SJCRH30 (cell line): Measurements from ENCODE around the gene DBNDD2. TPM values are rescaled to one million over a fixed set of nuclear protein-coding genes. Genes with fewer than 3 reads are reported as not detected.

Experiments used
- DNase-seq, 2 experiments: peaks; one replicate each; pipeline ENCODE4 v3.0.0-alpha.2; 2015 to 2020
- H3K27ac ChIP-seq: fragments of 250-450 bp; sonication (Bioruptor Pico); 2 replicates; pipeline ENCODE4 v1.5.1; 2020; ENCODE audit warnings: mild to moderate bottlenecking, moderate library complexity
- H3K27me3 ChIP-seq: fragments of 250-450 bp; sonication (Bioruptor Pico); 2 replicates; pipeline ENCODE4 v1.5.1; 2020; ENCODE audit warnings: mild to moderate bottlenecking, moderate library complexity
- H3K36me3 ChIP-seq: fragments of 250-450 bp; sonication (Bioruptor Pico); 2 replicates; pipeline ENCODE4 v1.5.1; 2020; ENCODE audit warnings: mild to moderate bottlenecking, moderate library complexity
- H3K4me1 ChIP-seq: fragments of 250-450 bp; sonication (Bioruptor Pico); 2 replicates; pipeline ENCODE4 v1.5.1; 2020; ENCODE audit warnings: mild to moderate bottlenecking, moderate library complexity
- H3K4me3 ChIP-seq: fragments of 250-450 bp; sonication (Bioruptor Pico); 2 replicates; pipeline ENCODE4 v1.5.1; 2020; ENCODE audit warnings: mild to moderate bottlenecking, moderate library complexity
- H3K9me3 ChIP-seq: fragments of 250-450 bp; sonication (Bioruptor Pico); replicated peaks from 2 replicates; pipeline ENCODE4 v1.5.1; 2020; ENCODE audit warnings: mild to moderate bottlenecking, moderate library complexity
- total RNA-seq: library from RNA; depleted of rRNA; stranded (reverse); fragments of >200 nt; shearing (Covaris generic); gene quantifications from 2 replicates; pipeline ENCODE4 v1.2.3, GENCODE V29; 2014; rRNA removed

Gene DBNDD2
- total RNA-seq, 1 experiment from 2014 or later: 8.1 TPM

- Histone ChIP-seq H3K27ac (no peak overlapping the region), H3K27me3 (peaks cover 21% of the 10 kb centered on the region), H3K9me3 (no peaks in the 10 kb centered on the region), H3K4me3 (no peak overlapping the region), H3K4me1 (no peaks in the 10 kb centered on the region), H3K36me3 (no peaks in the 10 kb centered on the region)
- no peak for DNase-seq
These were observed 33.7 kb downstream of the DBNDD2 start for GRCh38 chr20:45441746-45442145.

- no peak for DNase-seq
- Histone ChIP-seq H3K4me3 (no peak overlapping the region), H3K4me1 (no peaks in the 10 kb centered on the region), H3K9me3 (no peaks in the 10 kb centered on the region), H3K27me3 (peaks cover 30% of the 10 kb centered on the region), H3K27ac (no peak overlapping the region), H3K36me3 (no peaks in the 10 kb centered on the region)
These were observed 36.0 kb downstream of the DBNDD2 start for GRCh38 chr20:45444050-45444449.

DNA sequence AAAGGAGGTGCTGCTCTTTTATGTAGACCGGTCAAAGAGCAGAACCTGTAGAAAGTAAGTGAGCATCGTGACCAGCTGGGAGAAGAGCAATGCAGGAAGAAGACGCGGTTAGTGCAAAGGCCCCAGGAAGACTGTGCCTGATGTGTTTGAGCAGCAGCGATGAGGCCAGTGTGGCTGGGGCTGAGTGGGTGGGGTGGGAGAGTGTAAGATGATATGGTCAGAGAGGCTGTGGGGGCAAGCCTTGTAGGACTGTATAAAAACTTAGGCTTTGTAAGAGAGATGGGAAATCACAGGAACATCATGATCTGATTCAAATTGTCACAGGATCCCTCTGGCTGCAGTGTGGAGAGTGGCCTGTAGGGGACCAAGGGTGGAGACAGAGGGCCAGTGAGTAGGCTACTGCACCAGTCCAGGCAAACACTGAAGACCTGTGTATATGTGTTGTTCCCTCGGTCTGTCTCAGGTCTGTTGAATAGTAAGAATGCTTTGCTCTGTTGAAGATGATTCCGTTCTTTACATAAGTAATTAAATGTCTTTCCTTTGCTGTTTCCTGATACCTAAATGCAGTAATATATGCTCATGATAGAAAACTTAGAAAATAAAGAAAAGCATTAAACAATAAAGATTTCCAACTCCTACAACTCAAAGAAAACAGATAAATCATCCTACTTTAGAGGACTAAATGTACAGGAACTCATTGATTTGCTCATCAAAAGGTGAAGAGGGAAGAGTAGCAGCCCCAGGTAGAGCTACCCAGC, 37.9 kb downstream of the DBNDD2 start:
- Histone ChIP-seq H3K27me3 (peaks cover 30% of the 10 kb centered on the region), H3K27ac (no peak overlapping the region)
- DNase-seq: peak; percentile 38 to 68

DNA sequence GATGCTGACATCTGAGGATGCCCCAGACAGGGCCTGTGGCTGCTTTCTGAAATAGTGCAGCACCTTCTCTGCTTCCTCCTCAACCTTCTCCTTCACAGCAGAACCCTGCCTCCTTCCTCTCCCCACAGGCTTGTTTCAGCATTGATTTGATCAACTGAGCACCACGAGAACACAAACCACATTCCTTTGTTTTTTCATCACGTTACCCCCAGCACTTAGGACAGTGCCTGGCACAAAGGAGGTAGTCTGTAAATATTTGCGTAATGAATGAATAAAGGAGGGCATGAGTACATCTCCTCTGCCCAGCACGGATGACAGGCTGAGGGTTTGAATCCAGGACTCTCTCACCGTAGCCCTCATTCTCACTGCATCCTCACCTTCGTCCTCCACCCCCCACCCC, 40.2 kb downstream of the DBNDD2 start:
- H3K4me3 ChIP-seq: no peak overlapping the region
- peaks cover 20% of the 10 kb centered on the region for H3K27me3 ChIP-seq
- no peak for DNase-seq
- H3K27ac ChIP-seq: no peak overlapping the region
- H3K4me1 ChIP-seq: no peaks in the 10 kb centered on the region
- no peaks in the 10 kb centered on the region for H3K9me3 ChIP-seq
- H3K36me3 ChIP-seq: no peaks in the 10 kb centered on the region

More for the DNA sequence above, 37.9 kb downstream of the DBNDD2 start:
- H3K4me3 ChIP-seq: no peak overlapping the region
- no peaks in the 10 kb centered on the region for H3K9me3 ChIP-seq
- no peaks in the 10 kb centered on the region for H3K4me1 ChIP-seq
- H3K36me3 ChIP-seq: no peaks in the 10 kb centered on the region

DNA sequence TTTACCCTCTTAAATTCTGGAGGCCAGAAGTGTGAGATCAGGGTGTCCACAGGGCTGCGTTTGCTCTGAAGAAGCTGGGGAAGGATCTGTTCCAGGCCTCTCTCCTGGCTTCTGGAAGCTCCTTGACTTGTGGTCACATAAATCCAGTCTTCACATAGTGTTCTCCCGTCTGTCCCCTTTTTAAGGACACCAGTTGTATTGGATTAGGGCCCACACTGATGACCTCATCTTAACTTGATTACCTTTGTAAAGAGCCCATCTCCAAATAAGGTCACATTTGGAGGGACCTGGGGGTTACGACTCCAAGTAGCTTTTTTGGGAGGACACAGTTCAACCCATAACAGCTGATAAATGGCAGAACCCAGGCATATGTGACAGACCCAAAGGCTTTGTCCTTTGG, 41.4 kb downstream of the DBNDD2 start:
- no peak for DNase-seq
- no peaks in the 10 kb centered on the region for H3K36me3 ChIP-seq
- H3K27ac ChIP-seq: no peak overlapping the region
- H3K4me1 ChIP-seq: no peaks in the 10 kb centered on the region
- no peak overlapping the region for H3K4me3 ChIP-seq
- no peaks in the 10 kb centered on the region for H3K9me3 ChIP-seq
- H3K27me3 ChIP-seq: peaks cover 17% of the 10 kb centered on the region

DNA sequence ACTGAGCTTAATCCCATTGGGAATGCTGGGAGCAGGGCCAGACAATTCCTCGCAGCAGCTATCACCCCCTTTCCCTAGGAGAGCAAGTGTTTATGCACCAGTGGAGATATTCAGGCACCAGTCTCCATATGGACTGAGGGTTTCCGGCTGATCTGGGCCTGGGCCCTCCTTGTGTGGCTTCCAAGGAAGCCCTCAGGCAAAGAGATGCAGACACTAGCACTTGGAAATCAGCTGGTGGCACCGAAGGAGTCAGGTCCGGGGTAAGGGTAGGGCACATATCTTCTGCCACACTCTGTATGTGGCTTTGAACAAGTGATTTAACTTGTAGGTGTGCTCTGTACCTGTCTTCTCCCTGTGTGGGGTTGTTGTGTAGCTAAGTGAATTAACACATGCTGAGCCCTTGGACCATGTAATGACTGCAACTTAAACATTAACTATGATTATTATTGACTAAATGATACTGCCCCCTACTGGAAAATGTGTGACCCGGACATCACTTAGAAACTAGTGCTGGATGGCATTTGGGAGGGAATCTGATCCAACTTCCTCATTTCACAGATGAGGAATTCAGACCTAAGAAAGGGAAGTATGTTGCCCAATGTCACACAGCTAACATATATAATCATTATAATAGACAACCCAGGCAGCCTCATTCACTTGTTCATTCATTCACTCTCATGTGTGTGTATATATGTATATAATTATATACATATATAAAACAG, 42.2 kb downstream of the DBNDD2 start:
- no peaks in the 10 kb centered on the region for H3K4me1 ChIP-seq
- peak; percentile 41 to 72 for DNase-seq
- H3K27ac ChIP-seq: no peak overlapping the region
- H3K36me3 ChIP-seq: no peaks in the 10 kb centered on the region
- no peak overlapping the region for H3K4me3 ChIP-seq
- no peaks in the 10 kb centered on the region for H3K9me3 ChIP-seq
- peaks cover 13% of the 10 kb centered on the region for H3K27me3 ChIP-seq

DNA sequence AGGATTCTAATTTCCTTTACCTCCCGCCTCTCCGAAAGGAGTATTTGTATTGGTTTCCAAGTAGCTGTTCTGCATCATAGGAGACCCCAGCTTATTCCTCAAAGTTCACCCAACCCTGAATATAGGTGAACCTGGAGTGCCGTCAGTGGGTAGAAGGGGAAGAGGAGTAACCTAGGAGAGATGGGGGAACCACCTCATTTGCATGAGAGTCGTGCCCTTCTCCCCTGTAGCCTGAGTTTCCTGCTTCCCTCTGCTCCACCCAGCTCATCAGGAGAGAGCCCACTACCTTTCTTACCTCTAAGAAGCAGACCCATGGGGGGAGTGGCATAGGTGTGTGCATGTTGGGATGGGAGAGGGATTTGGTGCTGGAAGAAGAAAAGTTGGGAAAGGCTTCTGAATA, 44.1 kb downstream of the DBNDD2 start:
- no peaks in the 10 kb centered on the region for H3K36me3 ChIP-seq
- no peak overlapping the region for H3K4me3 ChIP-seq
- H3K27me3 ChIP-seq: peaks cover 10% of the 10 kb centered on the region
- H3K27ac ChIP-seq: no peak overlapping the region
- DNase-seq: no peak
- no peaks in the 10 kb centered on the region for H3K9me3 ChIP-seq
- H3K4me1 ChIP-seq: no peaks in the 10 kb centered on the region

DNA sequence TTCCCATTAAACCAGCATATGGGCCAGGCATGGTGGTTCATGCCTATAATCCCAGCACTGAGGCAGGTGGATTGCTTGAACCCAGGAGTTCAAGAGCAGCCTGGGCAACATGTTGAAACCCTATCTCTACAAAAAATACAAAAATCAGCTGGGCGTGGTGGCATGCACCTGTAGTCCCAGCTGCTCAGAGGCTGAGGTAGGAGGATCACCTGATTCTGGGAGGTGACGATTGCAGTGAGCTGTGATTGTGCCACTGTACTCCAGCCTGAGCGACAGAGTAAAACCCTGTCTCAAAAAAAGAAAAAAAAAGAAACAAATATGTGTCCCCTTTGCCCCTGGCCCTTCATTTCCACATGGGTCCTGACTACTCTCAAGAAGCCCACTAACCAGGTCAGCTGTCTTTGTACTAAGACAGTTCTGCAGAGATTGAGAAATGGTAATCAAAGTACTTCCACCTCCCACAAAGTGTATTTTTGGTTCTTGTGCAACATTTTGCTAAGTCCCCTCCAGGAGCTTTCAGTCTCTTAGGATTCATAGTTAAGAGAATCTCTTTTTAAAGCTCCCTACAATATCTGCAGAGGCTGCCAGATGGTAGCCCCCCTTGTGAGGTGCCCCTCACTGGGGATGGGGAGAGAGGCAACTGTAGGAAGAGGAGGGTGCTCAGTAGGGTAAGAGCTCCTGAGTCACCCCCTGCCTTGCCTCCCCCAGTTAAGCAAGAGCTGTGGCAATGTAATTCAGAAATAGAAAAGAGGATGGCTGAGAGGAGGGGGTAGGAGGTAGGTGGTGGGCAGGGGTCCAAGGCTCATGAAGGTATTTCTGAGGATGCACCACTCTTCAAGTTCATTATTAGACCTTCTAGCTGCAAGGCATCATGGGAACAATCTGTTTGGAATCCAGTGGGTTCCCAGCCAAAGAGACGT, 44.9 kb downstream of the DBNDD2 start:
- H3K9me3 ChIP-seq: no peaks in the 10 kb centered on the region
- peaks cover 8% of the 10 kb centered on the region for H3K27me3 ChIP-seq
- H3K27ac ChIP-seq: no peak overlapping the region
- no peak for DNase-seq
- no peaks in the 10 kb centered on the region for H3K4me1 ChIP-seq
- H3K36me3 ChIP-seq: no peaks in the 10 kb centered on the region
- H3K4me3 ChIP-seq: no peak overlapping the region

DNA sequence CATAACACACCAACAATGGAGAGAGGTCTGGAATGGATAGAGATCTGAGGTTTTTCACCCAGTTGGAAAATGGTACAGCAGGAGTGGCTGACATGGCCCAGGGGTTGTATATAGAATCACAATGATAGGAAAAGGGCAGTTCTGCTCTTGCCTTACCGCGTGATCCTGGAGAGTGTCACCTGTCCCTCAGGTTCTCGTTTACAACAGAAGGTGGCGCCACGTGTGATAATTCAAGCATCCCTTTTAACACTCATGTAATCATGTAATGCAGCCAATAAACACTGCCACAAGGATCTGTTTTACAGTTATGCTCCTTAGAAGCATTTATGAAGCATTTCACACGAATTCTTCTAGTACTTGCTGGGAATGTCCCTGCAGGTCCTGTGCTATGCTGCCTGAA, 48.5 kb downstream of the DBNDD2 start:
- peaks cover 29% of the 10 kb centered on the region for H3K27me3 ChIP-seq
- DNase-seq: peak in 1 of 2 experiments; percentile 51
- H3K27ac ChIP-seq: no peak overlapping the region
- no peaks in the 10 kb centered on the region for H3K4me1 ChIP-seq
- H3K4me3 ChIP-seq: no peak overlapping the region
- H3K36me3 ChIP-seq: no peaks in the 10 kb centered on the region
- no peaks in the 10 kb centered on the region for H3K9me3 ChIP-seq

GRCh38 chr20:45459606-45460005, 51.5 kb downstream of the DBNDD2 start:
- H3K27me3 ChIP-seq: peaks cover 35% of the 10 kb centered on the region
- H3K27ac ChIP-seq: no peak overlapping the region
- no peaks in the 10 kb centered on the region for H3K4me1 ChIP-seq
- H3K4me3 ChIP-seq: no peak overlapping the region
- H3K9me3 ChIP-seq: no peaks in the 10 kb centered on the region
- no peaks in the 10 kb centered on the region for H3K36me3 ChIP-seq
- DNase-seq: no peak

Other genes starting within 250 kb of the DBNDD2 start
- not detected in 2 replicates for gene PI3, start 233.4 kb upstream of the DBNDD2 start, total RNA-seq
- not detected in 2 replicates for gene SEMG1, start 201.3 kb upstream of the DBNDD2 start, total RNA-seq
- not detected in 2 replicates for gene SEMG2, start 186.9 kb upstream of the DBNDD2 start, total RNA-seq
- gene SLPI, start 153.7 kb upstream of the DBNDD2 start, total RNA-seq: not detected in 2 replicates
- gene RBPJL, start 101.4 kb upstream of the DBNDD2 start, total RNA-seq: not detected in 2 replicates
- 0.18 TPM in 1 of 2 replicates, not detected in the other for gene MATN4, start 100.0 kb upstream of the DBNDD2 start, total RNA-seq
- 47.4 and 48.7 TPM in 2 replicates for gene SDC4, start 59.9 kb upstream of the DBNDD2 start, total RNA-seq
- gene SYS1, start 45.1 kb upstream of the DBNDD2 start, total RNA-seq: 24.2 and 27.8 TPM in 2 replicates
- not detected in 2 replicates for gene TP53TG5, start 30.0 kb upstream of the DBNDD2 start, total RNA-seq
- gene PIGT, start 7.9 kb downstream of the DBNDD2 start, total RNA-seq: 106 and 110 TPM in 2 replicates
- gene WFDC2, start 61.5 kb downstream of the DBNDD2 start, total RNA-seq: 5.0 and 6.6 TPM in 2 replicates
- not detected in 2 replicates for gene SPINT3, start 107.3 kb downstream of the DBNDD2 start, total RNA-seq
- gene WFDC6, start 131.2 kb downstream of the DBNDD2 start, total RNA-seq: not detected in 2 replicates
- gene EPPIN, start 139.1 kb downstream of the DBNDD2 start, total RNA-seq: not detected in 2 replicates
- not detected in 2 replicates for gene WFDC8, start 171.0 kb downstream of the DBNDD2 start, total RNA-seq
- not detected in 2 replicates for gene WFDC10A, start 221.4 kb downstream of the DBNDD2 start, total RNA-seq
- not detected in 2 replicates for gene WFDC9, start 223.0 kb downstream of the DBNDD2 start, total RNA-seq